ENCODE data around the gene ERBB4. TPM values are rescaled to one million over a fixed set of nuclear protein-coding genes. Genes with fewer than 3 reads are reported as not detected.

The ERBB4 gene
- total and polyA plus RNA-seq, 2 of the 8 experiments (the other 6 are each of a cell fraction or from before 2014, with no cell fraction given), result 0.34 to 1.3 TPM

GRCh38 chr2:211755187-211755586 is 783.4 kb downstream of the ERBB4 start:
- Histone ChIP-seq H2AK5ac (ENCODE audit: low read depth, low read length) (no peak overlapping the region), H3K36me3 (ENCODE audit: control insufficient read depth in 2 of 4, insufficient read depth in 4 of 4, low read length in 3 of 4) (no peaks in the 10 kb centered on the region), H3K27me3 (replicated peaks in 1 of 4; ENCODE audit: control insufficient read depth in 3 of 4, extremely low read depth in 1 of 4, insufficient read depth in 3 of 4, low read length in 3 of 4) (no peaks in the 10 kb centered on the region), H2AFZ (ENCODE audit: low read length) (no peak overlapping the region), H4K91ac (replicated peaks; ENCODE audit: insufficient read length, low read length) (no peak overlapping the region), H3K4me3 (ENCODE audit: extremely low read depth in 1 of 4, insufficient read depth in 2 of 4, low read depth in 3 of 4, low read length in 4 of 4) (no peak overlapping the region), H2BK20ac (ENCODE audit: low read length) (no peak overlapping the region), H2BK12ac (ENCODE audit: low read depth, low read length) (no peak overlapping the region), H2BK5ac (ENCODE audit: low read depth, low read length) (no peak overlapping the region), H3K4me2 (ENCODE audit: insufficient read depth in 1 of 2, low read depth in 2 of 2, low read length in 2 of 2) (no peak overlapping the region), H3K14ac (ENCODE audit: insufficient read length) (no peak overlapping the region), H3K4ac (replicated peaks; ENCODE audit: insufficient read length, low read depth, low read length) (no peak overlapping the region), H4K8ac (ENCODE audit: extremely low read depth, insufficient read depth, low read length) (no peak overlapping the region), H3K18ac (ENCODE audit: extremely low read depth, low read length) (no peak overlapping the region), H4K20me1 (replicated peaks in 1 of 2; ENCODE audit: control insufficient read depth in 1 of 2, insufficient read depth in 2 of 2, low read length in 2 of 2) (no peaks in the 10 kb centered on the region), H3K56ac (replicated peaks; ENCODE audit: insufficient read length, low read depth, low read length) (no peak overlapping the region), H3K23me2 (ENCODE audit: low read depth, low read length) (no peaks in the 10 kb centered on the region), H4K5ac (ENCODE audit: insufficient read length, low read depth, low read length) (no peak overlapping the region), H3K9ac (replicated peaks in 1 of 4; ENCODE audit: extremely low read depth in 1 of 4, low read depth in 3 of 4, low read length in 3 of 4) (no peak overlapping the region), H3K23ac (ENCODE audit: insufficient read length) (no peak overlapping the region), H3K9me3 (ENCODE audit: insufficient read depth in 2 of 2, low read depth in 1 of 2, low read length in 1 of 2) (no peaks in the 10 kb centered on the region), H2BK120ac (replicated peaks; ENCODE audit: low read depth, low read length) (no peak overlapping the region), H3K79me2 (ENCODE audit: control insufficient read depth in 1 of 2, insufficient read depth in 2 of 2, low read length in 2 of 2) (no peaks in the 10 kb centered on the region), H3K79me1 (ENCODE audit: low read depth, low read length) (no peaks in the 10 kb centered on the region), H3K27ac (ENCODE audit: low read depth, low read length) (no peak overlapping the region), H2BK15ac (ENCODE audit: low read length) (no peak overlapping the region), H3K4me1 (replicated peaks in 1 of 4; ENCODE audit: control insufficient read depth in 3 of 4, insufficient read depth in 4 of 4, low read length in 3 of 4) (no peaks in the 10 kb centered on the region)
- ChIA-PET CTCF (ENCODE audit: partially characterized antibody) (interaction anchor here (1.8 kb wide), 1 partner anchor 10 kb away, joined by 8 read pairs; no protein-coding TSS in a partner anchor), POLR2A (ENCODE audit: partially characterized antibody) (no interaction called here)
- no peak for FAIRE-seq
- DNase-seq (ENCODE audit: low read depth in 1 of 2, low spot score in 2 of 2), result no peak
- WGBS, 2 experiments (ENCODE audit: extremely low coverage in 1 of 2, insufficient coverage in 1 of 2, insufficient read length in 1 of 2, insufficient replicate concordance in 2 of 2, low coverage in 1 of 2, low lambda C conversion rate in 2 of 2, missing lambda C conversion rate in 1 of 2), result 95% methylated on average over 8 of the region's 8 CpGs; no CpG with 5 or more reads in 1 of the 2 experiments
- TF ChIP-seq RXRA (IDR thresholded peaks at IDR 0.05; ENCODE audit: insufficient read depth, low read depth, low read length) (no peak), E2F6 (IDR thresholded peaks at IDR 0.05) (no peak), NANOG (IDR thresholded peaks at IDR 0.05; ENCODE audit: insufficient read depth, low read depth, low read length, poor library complexity, severe bottlenecking) (no peak), SP4 (IDR thresholded peaks at IDR 0.05; ENCODE audit: low read length) (no peak), EGR1 (IDR thresholded peaks at IDR 0.05; ENCODE audit: borderline replicate concordance, low read depth, low read length) (no peak), JUN (IDR thresholded peaks at IDR 0.05; ENCODE audit: low read depth, low read length) (no peak), RAD21 (IDR thresholded peaks at IDR 0.05 in 1 of 2, conservative IDR thresholded peaks at IDR 0.05 in 1 of 2; ENCODE audit: low read depth in 2 of 2, low read length in 2 of 2) (no peak)
